Neural cell (in vitro differentiated cells): Measurements from ENCODE around the gene HSD3B1.

Experiments
- EP300 ChIP-seq: fragments of 450-650 bp; conservative IDR thresholded peaks from 2 replicates; pipeline ENCODE4 v1.6.1; 2014; ENCODE audit warnings: antibody characterized with exemption, mild to moderate bottlenecking, moderate library complexity; ENCODE audit not compliant: poor library complexity, severe bottlenecking
- TF ChIP-seq, protein P1 (sequence below): fragments of 450-650 bp; IDR thresholded peaks from 2 replicates; pipeline ENCODE4 v1.5.1; 2014; ENCODE audit warnings: antibody characterized with exemption, mild to moderate bottlenecking, moderate library complexity; ENCODE audit not compliant: poor library complexity, severe bottlenecking

DNA sequence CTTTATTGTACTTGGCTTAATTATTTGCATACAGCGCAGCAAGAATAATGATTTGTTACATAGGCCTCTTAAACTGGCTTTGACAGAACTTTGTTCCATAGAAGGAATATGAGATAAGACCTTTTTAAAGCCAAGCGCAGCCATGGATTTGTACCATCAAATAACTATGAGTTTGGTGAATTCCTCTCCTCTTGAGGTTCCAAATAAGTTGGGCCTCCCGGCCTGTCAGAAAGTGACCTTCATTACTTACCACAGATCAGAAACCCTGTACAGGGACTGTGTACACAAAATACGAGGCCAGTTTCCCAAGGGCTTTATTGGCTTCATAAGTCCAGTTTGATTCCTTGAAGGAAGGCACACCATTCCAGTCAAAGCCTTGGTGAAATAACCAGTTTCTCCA, 21.8 kb upstream of the HSD3B1 start:
- TF ChIP-seq, protein P1, sequence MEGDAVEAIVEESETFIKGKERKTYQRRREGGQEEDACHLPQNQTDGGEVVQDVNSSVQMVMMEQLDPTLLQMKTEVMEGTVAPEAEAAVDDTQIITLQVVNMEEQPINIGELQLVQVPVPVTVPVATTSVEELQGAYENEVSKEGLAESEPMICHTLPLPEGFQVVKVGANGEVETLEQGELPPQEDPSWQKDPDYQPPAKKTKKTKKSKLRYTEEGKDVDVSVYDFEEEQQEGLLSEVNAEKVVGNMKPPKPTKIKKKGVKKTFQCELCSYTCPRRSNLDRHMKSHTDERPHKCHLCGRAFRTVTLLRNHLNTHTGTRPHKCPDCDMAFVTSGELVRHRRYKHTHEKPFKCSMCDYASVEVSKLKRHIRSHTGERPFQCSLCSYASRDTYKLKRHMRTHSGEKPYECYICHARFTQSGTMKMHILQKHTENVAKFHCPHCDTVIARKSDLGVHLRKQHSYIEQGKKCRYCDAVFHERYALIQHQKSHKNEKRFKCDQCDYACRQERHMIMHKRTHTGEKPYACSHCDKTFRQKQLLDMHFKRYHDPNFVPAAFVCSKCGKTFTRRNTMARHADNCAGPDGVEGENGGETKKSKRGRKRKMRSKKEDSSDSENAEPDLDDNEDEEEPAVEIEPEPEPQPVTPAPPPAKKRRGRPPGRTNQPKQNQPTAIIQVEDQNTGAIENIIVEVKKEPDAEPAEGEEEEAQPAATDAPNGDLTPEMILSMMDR, result no peak
- TF ChIP-seq EP300, result no peak
